ENCODE measurements around the gene CCDC78. TPM values are rescaled to one million over a fixed set of nuclear protein-coding genes. Genes with fewer than 3 reads are reported as not detected.

Gene CCDC78
- total RNA-seq, 4 donors from 2014 or later: 0.72 to 2.4 (median 1.5) TPM

DNA sequence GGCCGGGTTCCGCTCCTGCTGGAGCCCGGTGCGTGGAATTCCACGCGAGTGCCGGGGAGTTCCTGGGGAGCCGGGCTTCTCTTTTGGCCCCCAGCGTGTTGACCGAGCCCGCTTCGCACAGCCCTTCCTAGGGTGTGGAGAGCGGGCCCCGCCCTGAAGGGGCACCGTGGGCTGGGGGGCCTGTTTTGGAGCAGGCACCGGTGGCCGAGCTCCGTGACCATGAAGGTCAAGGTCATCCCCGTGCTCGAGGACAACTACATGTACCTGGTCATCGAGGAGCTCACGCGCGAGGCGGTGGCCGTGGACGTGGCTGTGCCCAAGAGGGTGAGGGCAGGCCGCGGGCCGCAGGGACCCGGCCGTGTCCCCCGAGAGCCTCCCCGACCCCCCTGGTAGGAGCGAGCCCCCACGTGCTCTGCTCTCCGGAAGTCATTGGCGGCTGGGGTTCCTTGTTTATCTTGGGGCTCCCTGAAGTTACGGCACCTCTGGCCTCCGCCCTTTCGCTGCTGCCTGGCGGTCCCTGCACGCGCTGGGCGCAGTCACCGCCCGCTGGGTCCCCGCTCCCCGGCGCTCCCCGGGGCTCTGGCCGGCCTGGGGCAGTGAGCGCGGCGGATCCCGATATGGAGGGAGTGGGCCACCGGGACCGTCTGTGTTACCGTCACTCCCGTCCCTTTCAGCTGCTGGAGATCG is 1.2 kb upstream of the CCDC78 start:
- ATAC-seq (ENCODE audit: low FRiP score) (peak; percentile 0), DNase-seq (ENCODE audit: low spot score) (no peak)
- TF ChIP-seq, protein P1, sequence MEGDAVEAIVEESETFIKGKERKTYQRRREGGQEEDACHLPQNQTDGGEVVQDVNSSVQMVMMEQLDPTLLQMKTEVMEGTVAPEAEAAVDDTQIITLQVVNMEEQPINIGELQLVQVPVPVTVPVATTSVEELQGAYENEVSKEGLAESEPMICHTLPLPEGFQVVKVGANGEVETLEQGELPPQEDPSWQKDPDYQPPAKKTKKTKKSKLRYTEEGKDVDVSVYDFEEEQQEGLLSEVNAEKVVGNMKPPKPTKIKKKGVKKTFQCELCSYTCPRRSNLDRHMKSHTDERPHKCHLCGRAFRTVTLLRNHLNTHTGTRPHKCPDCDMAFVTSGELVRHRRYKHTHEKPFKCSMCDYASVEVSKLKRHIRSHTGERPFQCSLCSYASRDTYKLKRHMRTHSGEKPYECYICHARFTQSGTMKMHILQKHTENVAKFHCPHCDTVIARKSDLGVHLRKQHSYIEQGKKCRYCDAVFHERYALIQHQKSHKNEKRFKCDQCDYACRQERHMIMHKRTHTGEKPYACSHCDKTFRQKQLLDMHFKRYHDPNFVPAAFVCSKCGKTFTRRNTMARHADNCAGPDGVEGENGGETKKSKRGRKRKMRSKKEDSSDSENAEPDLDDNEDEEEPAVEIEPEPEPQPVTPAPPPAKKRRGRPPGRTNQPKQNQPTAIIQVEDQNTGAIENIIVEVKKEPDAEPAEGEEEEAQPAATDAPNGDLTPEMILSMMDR (IDR thresholded peaks at IDR 0.05): no peak

DNA sequence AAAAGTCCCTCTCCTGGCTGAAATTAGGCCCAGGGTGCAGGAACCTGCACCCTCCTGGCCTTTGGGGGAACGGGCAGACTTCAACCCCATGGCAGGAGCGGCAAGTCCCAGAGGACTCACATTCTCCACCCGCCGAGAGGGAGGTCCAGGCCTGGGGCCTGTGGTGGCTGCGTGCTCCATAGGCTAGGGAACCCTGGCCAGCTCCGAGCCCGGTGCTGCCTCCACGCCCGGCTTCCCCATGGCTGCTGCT is 130 bp downstream of the CCDC78 start:
- no peak for DNase-seq (ENCODE audit: low spot score)
- TF ChIP-seq, protein P1 (IDR thresholded peaks at IDR 0.05): no peak
- no peak for ATAC-seq (ENCODE audit: low FRiP score)

DNA sequence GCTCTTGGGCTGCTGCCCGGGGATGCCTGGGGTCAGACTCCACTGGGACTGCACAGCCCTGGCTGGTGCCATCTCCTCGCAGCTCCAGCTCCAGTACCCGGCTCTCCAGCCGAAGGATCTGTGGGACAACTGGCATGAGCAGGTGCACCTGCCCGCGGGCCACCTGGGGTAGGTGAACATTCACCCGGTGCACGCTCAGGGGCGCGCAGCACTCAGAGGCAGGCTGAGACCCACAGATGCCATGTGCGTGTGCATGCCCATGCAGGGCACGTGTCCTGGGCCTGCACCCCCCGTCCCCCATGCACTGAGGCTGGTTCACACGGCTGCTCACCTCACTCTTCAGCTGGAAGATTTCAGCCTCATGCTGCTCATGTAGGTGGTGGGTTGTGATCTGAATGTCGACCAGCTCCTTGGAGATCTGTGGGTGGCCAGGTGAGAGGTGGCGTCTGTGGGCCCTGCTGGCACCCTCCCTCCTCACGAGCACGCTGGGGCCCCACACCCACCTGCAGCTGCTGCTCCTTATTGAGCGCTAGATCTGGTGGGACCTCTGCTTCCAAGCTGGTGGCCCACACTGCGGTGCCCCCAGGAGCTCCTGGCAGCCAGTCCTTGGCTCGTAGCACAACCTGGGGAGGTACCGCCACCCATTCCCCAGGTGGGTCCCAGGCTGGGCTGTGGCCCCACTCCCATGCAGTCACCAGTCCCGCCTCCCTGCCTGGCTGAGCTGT is 618 bp downstream of the CCDC78 start:
- DNase-seq (ENCODE audit: low spot score) (no peak), ATAC-seq (ENCODE audit: low FRiP score) (no peak)
- TF ChIP-seq, protein P1 (IDR thresholded peaks at IDR 0.05): no peak

DNA sequence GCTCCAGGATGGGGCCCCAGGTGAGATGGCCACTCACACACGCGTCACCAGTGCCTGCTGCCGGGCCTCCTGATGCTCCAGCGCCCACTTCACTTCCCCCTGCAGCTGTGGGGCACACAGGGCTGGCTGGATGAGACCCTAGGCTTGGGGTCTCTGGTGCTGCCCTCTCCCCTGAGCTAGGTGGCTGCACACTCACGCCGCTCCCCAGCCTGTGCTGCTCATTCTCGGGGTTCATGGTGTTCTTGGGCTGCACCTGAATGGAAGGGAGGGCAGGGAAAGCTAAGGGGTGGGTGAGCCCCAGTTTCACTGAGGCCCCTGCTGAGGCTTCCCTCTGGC is 1.2 kb downstream of the CCDC78 start:
- ATAC-seq (ENCODE audit: low FRiP score) (no peak), DNase-seq (ENCODE audit: low spot score) (no peak)
- TF ChIP-seq, protein P1 (IDR thresholded peaks at IDR 0.05): no peak

DNA sequence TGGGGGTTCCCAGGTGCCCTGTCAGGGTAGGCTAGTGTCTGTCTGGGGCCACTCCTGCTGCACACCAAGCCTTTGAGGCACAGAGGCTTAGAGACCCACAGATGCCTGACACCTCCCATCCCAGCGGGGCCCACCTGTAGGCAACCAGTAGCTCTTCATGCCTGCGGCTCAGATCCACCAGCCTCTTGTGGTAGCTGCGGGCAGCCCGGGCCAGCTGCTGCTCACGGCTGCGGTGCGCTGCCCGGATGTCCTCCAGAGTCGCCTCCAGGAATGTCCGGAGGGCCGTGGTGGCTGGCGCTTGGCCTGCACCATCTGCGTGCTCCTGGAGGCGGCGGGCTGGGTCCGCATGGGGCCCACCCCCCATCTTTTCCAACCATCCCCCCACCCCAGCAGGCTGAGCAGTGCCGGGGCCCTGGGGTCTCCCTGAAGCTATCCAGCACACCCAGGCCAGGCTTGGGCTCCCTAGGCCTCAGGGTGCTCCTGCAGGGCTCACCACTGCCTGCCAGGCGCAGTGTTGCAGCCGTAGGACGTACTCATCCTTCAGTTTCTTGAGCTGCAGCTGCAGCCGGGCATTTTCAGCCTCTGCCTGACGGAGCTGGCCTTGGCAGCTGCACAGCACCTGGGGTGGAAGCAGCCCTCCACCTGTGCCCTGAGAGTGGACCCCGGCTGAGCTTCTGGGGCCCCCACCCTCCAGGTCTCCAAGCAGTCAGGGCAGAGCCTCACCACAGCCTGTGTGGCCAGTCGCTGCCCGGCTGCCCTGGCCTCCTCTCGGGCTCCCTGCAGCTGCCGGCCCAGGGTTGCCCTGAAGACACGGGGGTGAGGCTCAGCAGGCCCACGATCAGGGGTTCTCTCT is 1.8 kb downstream of the CCDC78 start:
- ATAC-seq (ENCODE audit: low FRiP score) (no peak), DNase-seq (ENCODE audit: low spot score) (no peak)
- TF ChIP-seq, protein P1 (IDR thresholded peaks at IDR 0.05): no peak

DNA sequence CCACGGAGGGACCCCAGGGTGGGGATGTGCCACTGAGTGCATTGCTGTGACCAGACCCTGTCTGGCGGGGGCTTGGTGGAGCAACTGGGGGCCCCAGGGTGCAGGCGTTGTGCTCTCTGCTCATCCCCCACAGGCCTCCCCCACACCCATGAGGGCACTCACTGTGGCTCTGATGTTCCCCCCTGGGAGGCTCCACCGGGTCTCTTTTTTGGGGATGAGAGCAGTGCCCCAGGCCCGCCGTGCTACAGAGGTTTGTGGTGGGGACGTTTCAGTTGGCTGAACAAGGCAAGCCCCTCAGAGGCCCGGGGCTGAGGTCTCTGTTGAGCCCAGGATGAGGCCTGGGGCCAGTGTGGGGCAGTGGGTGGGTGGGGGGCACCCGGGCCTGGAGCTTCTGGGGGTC is 2.5 kb downstream of the CCDC78 start:
- ATAC-seq (ENCODE audit: low FRiP score): no peak
- DNase-seq (ENCODE audit: low spot score): no peak
- TF ChIP-seq, protein P1 (IDR thresholded peaks at IDR 0.05): no peak
